Mesendoderm (in vitro differentiated cells): ENCODE data around the gene KLHL18.
"Not testable (repeated sequence)": the region's sequence is repeated elsewhere in the genome, so short reads cannot be mapped to it uniquely, and the experiment has no call there.

ENCODE experiments used
- DNase-seq: peaks from one replicate; pipeline ENCODE4 v3.0.0; 2013
- H2AK5ac ChIP-seq: 2 replicates; pipeline ENCODE4 v1.6.1; 2013; ENCODE audit warnings: low read length, inconsistent platforms
- H2BK120ac ChIP-seq: 2 replicates; pipeline ENCODE4 v1.6.1; 2013; ENCODE audit warnings: low read depth, mild to moderate bottlenecking, low read length, moderate library complexity, mixed read lengths
- H2BK15ac ChIP-seq: replicated peaks from 2 replicates; pipeline ENCODE4 v1.6.1; 2013; ENCODE audit warnings: low read depth, mild to moderate bottlenecking, moderate library complexity
- H2BK5ac ChIP-seq: 2 replicates; pipeline ENCODE4 v1.6.1; 2013; ENCODE audit warnings: low read length, inconsistent platforms
- H3K18ac ChIP-seq: 2 replicates; pipeline ENCODE4 v1.6.1; 2013; ENCODE audit warnings: mild to moderate bottlenecking, low read length, mixed read lengths
- H3K23ac ChIP-seq: one replicate; pipeline ENCODE4 v1.6.1; 2013; ENCODE audit warnings: low read length
- H3K27ac ChIP-seq: 2 replicates; pipeline ENCODE4 v1.5.1; 2013; ENCODE audit warnings: low read depth, mild to moderate bottlenecking, inconsistent platforms, low read length, moderate library complexity
- H3K27me3 ChIP-seq: 2 replicates; pipeline ENCODE4 v1.6.1; 2013; ENCODE audit warnings: low read length, control low read depth, mild to moderate bottlenecking, inconsistent platforms; ENCODE audit not compliant: insufficient read depth, poor library complexity
- H3K36me3 ChIP-seq: 2 replicates; pipeline ENCODE4 v1.6.1; 2013; ENCODE audit warnings: low read length, inconsistent platforms; ENCODE audit not compliant: control insufficient read depth, insufficient read depth
- H3K4ac ChIP-seq: one replicate; pipeline ENCODE4 v1.6.1; 2013; ENCODE audit warnings: low read depth, mild to moderate bottlenecking, low read length, moderate library complexity
- H3K4me1 ChIP-seq: 2 replicates; pipeline ENCODE4 v1.6.1; 2013; ENCODE audit warnings: low read depth, low read length, inconsistent platforms; ENCODE audit not compliant: control insufficient read depth
- H3K4me2 ChIP-seq: 2 replicates; pipeline ENCODE4 v1.6.1; 2013; ENCODE audit warnings: low read length
- H3K4me3 ChIP-seq: 2 replicates; pipeline ENCODE4 v1.5.1; 2013; ENCODE audit warnings: mild to moderate bottlenecking, low read length
- H3K56ac ChIP-seq: one replicate; pipeline ENCODE4 v1.6.1; 2013; ENCODE audit warnings: low read length
- H3K79me1 ChIP-seq: 2 replicates; pipeline ENCODE4 v1.6.1; 2013; ENCODE audit warnings: low read length, inconsistent platforms
- H3K79me2 ChIP-seq: 2 replicates; pipeline ENCODE4 v1.6.1; 2013; ENCODE audit warnings: mild to moderate bottlenecking, low read length; ENCODE audit not compliant: control insufficient read depth, insufficient read depth
- H3K9ac ChIP-seq: 2 replicates; pipeline ENCODE4 v1.6.1; 2013; ENCODE audit warnings: low read length, inconsistent platforms
- H4K5ac ChIP-seq: one replicate; pipeline ENCODE4 v1.6.1; 2013; ENCODE audit warnings: low read length
- H4K8ac ChIP-seq: one replicate; pipeline ENCODE4 v1.6.1; 2013; ENCODE audit warnings: low read depth, mild to moderate bottlenecking, control low read depth, low read length, moderate library complexity
- WGBS: extraction: QIAGEN DNeasy Blood & Tissue Kit; methylation state at CpG from one replicate; pipeline ENCODE4 v1.1.7; 2013; ENCODE audit warnings: low lambda C conversion rate, missing lambda C conversion rate; ENCODE audit not compliant: insufficient coverage; ENCODE audit errors: extremely low coverage; 5-methylcytosine and 5-hydroxymethylcytosine counted together

Gene KLHL18

GRCh38 chr3:47316151-47316550 lies 33.4 kb downstream of the KLHL18 start:
- not testable (repeated sequence) for H3K56ac ChIP-seq, H3K9ac ChIP-seq, H3K18ac ChIP-seq, H4K5ac ChIP-seq, H3K79me1 ChIP-seq, H2BK5ac ChIP-seq, H3K4me1 ChIP-seq, H2BK15ac ChIP-seq, H4K8ac ChIP-seq, H3K27ac ChIP-seq, H3K36me3 ChIP-seq, H2BK120ac ChIP-seq, H3K27me3 ChIP-seq, H3K4ac ChIP-seq, DNase-seq, H3K4me3 ChIP-seq, H3K4me2 ChIP-seq, H3K79me2 ChIP-seq, H2AK5ac ChIP-seq, H3K23ac ChIP-seq
- no CpG with 5 or more reads among the region's 1 CpG for WGBS

DNA sequence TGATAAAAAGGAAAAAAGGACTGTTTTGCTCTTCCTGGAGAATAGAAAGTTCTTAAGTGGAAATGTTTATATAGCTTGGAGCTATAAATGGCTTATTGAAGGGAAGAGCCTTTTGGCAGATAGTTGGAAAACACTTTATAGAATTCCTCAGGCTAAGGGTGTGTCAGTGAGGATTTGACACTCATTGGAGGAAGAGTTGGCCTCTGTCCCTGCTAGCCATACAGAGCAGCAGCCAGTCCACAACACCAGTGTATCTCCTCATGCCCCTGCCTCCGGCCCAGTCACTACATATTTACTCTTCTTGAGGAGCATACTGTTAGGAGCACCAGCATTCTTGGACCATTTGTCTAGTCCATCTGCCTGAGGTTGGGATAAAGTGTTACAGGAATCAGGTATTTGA lies 36.2 kb downstream of the KLHL18 start:
- Histone ChIP-seq H3K27me3 (no peaks in the 10 kb centered on the region), H2AK5ac (no peak overlapping the region), H3K36me3 (peaks cover 7% of the 10 kb centered on the region), H3K56ac (no peak overlapping the region), H3K27ac (no peak overlapping the region), H3K4me2 (no peak overlapping the region), H3K18ac (no peak overlapping the region), H3K4me3 (no peak overlapping the region), H4K8ac (no peak overlapping the region), H3K79me2 (no peaks in the 10 kb centered on the region), H4K5ac (no peak overlapping the region), H2BK120ac (no peak overlapping the region), H3K79me1 (no peaks in the 10 kb centered on the region), H2BK5ac (no peak overlapping the region), H3K4me1 (peaks cover 3% of the 10 kb centered on the region), H3K23ac (no peak overlapping the region), H3K9ac (no peak overlapping the region), H3K4ac (no peak overlapping the region), H2BK15ac (no peak overlapping the region)
- no peak for DNase-seq
- no CpG with 5 or more reads among the region's 1 CpG for WGBS

DNA sequence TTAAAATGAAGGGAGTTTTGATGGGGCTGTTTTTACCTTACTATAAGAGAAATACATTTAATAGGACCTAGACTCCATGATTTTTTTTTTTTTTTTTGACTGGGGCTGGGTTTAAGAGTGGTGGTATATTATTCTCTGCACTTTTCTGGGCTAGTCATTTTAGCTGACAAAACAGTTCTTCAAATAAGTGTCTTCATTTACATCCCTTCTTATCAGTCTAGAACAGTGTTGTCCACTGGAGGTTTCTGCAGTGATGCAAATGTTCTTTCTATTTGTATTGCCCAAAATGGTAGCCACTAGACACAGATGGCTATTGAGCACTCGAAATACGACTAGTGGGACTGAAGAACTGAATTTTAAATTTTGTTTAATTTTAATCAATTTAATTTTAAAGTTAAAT lies 37.2 kb downstream of the KLHL18 start:
- Histone ChIP-seq H3K4me3 (no peak overlapping the region), H2BK5ac (no peak overlapping the region), H3K27ac (no peak overlapping the region), H3K9ac (no peak overlapping the region), H4K5ac (no peak overlapping the region), H3K4ac (no peak overlapping the region), H4K8ac (no peak overlapping the region), H3K18ac (no peak overlapping the region), H3K79me1 (no peaks in the 10 kb centered on the region), H3K4me1 (peaks cover 2% of the 10 kb centered on the region), H2BK15ac (no peak overlapping the region), H3K79me2 (no peaks in the 10 kb centered on the region), H3K4me2 (no peak overlapping the region), H3K56ac (no peak overlapping the region), H3K23ac (no peak overlapping the region), H3K36me3 (peaks cover 7% of the 10 kb centered on the region), H2BK120ac (no peak overlapping the region), H3K27me3 (no peaks in the 10 kb centered on the region), H2AK5ac (no peak overlapping the region)
- DNase-seq = no peak
- WGBS = no CpG with 5 or more reads among the region's 2 CpGs

DNA sequence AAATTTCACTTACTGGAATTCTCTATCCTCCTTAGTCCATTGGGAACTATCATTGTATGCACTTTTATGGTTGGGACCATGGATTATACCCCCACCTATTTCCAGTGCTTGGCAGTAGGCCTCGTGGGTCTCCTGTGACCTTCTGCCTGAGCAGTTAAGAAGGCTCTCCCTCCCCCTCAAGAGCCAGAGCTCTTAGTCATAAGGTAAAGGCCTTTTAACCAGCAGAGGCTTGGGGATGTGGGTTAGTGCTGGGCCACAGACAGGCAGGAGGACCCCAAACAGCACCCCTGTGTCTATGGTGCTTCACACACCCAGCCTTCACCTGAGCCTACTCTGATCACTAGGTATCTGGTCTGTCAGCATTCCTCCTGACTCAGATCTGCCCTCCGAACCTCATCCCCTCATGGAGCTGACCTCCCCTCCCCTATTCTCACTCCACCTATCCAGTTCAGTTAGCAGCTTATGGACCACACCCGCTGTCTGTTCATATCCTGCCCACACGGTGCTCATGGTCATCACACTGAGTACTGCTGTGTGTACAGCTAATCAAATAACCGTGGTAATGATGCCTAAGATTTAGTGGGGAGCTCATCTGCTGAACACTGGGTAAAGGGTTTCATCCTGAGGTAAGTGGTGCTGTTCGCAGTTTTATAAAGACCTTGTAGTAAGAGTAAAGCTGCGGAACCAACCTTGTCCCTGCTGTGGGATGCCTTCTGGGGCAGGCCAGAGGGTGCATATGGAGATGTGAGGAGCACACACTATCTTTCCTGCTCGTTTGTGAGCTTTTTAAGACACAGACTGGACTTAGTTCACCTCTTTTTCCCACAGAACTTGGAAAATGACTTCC lies 40.9 kb downstream of the KLHL18 start:
- H3K23ac ChIP-seq = no peak overlapping the region
- no peak overlapping the region for H3K18ac ChIP-seq
- peaks cover 9% of the 10 kb centered on the region for H3K36me3 ChIP-seq
- no peaks in the 10 kb centered on the region for H3K4me1 ChIP-seq
- no peak overlapping the region for H2BK120ac ChIP-seq
- H2BK5ac ChIP-seq = no peak overlapping the region
- H4K8ac ChIP-seq = no peak overlapping the region
- WGBS = no CpG with 5 or more reads among the region's 8 CpGs
- H2AK5ac ChIP-seq = no peak overlapping the region
- no peak overlapping the region for H3K27ac ChIP-seq
- H3K79me1 ChIP-seq = no peaks in the 10 kb centered on the region
- H3K9ac ChIP-seq = no peak overlapping the region
- peak; percentile 50 for DNase-seq
- no peak overlapping the region for H4K5ac ChIP-seq
- H3K4me2 ChIP-seq = no peak overlapping the region
- H3K4me3 ChIP-seq = no peak overlapping the region
- no peak overlapping the region for H3K4ac ChIP-seq
- H3K56ac ChIP-seq = peak overlapping the region; percentile 8
- H3K79me2 ChIP-seq = no peaks in the 10 kb centered on the region
- H3K27me3 ChIP-seq = no peaks in the 10 kb centered on the region
- H2BK15ac ChIP-seq = no peak overlapping the region

- no peak overlapping the region for H3K23ac ChIP-seq
- no peak overlapping the region for H3K4me2 ChIP-seq
- H3K27ac ChIP-seq = no peak overlapping the region
- H3K79me2 ChIP-seq = no peaks in the 10 kb centered on the region
- H3K18ac ChIP-seq = no peak overlapping the region
- no peak overlapping the region for H3K4me3 ChIP-seq
- H3K56ac ChIP-seq = no peak overlapping the region
- no peak overlapping the region for H2BK15ac ChIP-seq
- H2BK120ac ChIP-seq = no peak overlapping the region
- DNase-seq = peak; percentile 90
- H4K5ac ChIP-seq = no peak overlapping the region
- no peak overlapping the region for H4K8ac ChIP-seq
- H2BK5ac ChIP-seq = no peak overlapping the region
- no peaks in the 10 kb centered on the region for H3K4me1 ChIP-seq
- H3K36me3 ChIP-seq = peaks cover 9% of the 10 kb centered on the region
- no peak overlapping the region for H3K4ac ChIP-seq
- H3K27me3 ChIP-seq = no peaks in the 10 kb centered on the region
- no CpG with 5 or more reads among the region's 2 CpGs for WGBS
- no peak overlapping the region for H3K9ac ChIP-seq
- H2AK5ac ChIP-seq = no peak overlapping the region
- H3K79me1 ChIP-seq = no peaks in the 10 kb centered on the region
Observed at GRCh38 chr3:47324278-47324865, 41.6 kb downstream of the KLHL18 start.
